ENCODE measurements around the gene BUD31. TPM values are rescaled to one million over a fixed set of nuclear protein-coding genes. Genes with fewer than 3 reads are reported as not detected.

BUD31 gene
- total RNA-seq, 2 donors from 2014 or later, result 36.7 to 57.0 TPM

GRCh38 chr7:99398891-99399445 is 9.8 kb upstream of the BUD31 start:
- H3K9me3 ChIP-seq, result no peaks in the 10 kb centered on the region
- TF ChIP-seq CTCF (IDR thresholded peaks at IDR 0.05), result no peak
- peaks cover 0 to under 1% of the 10 kb centered on the region in 2 donors for H3K4me1 ChIP-seq
- no peak overlapping the region for H3K27ac ChIP-seq
- no peaks in the 10 kb centered on the region for H3K27me3 ChIP-seq
- DNase-seq (ENCODE audit: low spot score), result no peak
- no peak overlapping the region for H3K4me3 ChIP-seq
- peaks cover 87% of the 10 kb centered on the region for H3K36me3 ChIP-seq

- no peak for DNase-seq (ENCODE audit: low spot score)
- Histone ChIP-seq H3K4me3 (no peak overlapping the region), H3K4me1 (no peaks in the 10 kb centered on the region), H3K27ac (no peak overlapping the region), H3K9me3 (no peaks in the 10 kb centered on the region), H3K27me3 (no peaks in the 10 kb centered on the region), H3K36me3 (peaks cover 82% of the 10 kb centered on the region)
- TF ChIP-seq CTCF (IDR thresholded peaks at IDR 0.05), result no peak
Observed at GRCh38 chr7:99399597-99399996, 9.2 kb upstream of the BUD31 start.

- Histone ChIP-seq H3K4me3 (no peak overlapping the region), H3K36me3 (peaks cover 55% of the 10 kb centered on the region), H3K27ac (no peak overlapping the region), H3K9me3 (no peaks in the 10 kb centered on the region), H3K4me1 (peaks cover 0 to 22% of the 10 kb centered on the region in 2 donors), H3K27me3 (no peaks in the 10 kb centered on the region)
- no peak for TF ChIP-seq CTCF (IDR thresholded peaks at IDR 0.05)
- no peak for DNase-seq (ENCODE audit: low spot score)
Observed at GRCh38 chr7:99402854-99403253, 5.9 kb upstream of the BUD31 start.

- H3K27me3 ChIP-seq, result no peaks in the 10 kb centered on the region
- H3K4me1 ChIP-seq, result peaks cover 0 to 22% of the 10 kb centered on the region in 2 donors
- DNase-seq (ENCODE audit: low spot score), result no peak
- peaks cover 46% of the 10 kb centered on the region for H3K36me3 ChIP-seq
- no peak for TF ChIP-seq CTCF (IDR thresholded peaks at IDR 0.05)
- H3K9me3 ChIP-seq, result no peaks in the 10 kb centered on the region
- H3K4me3 ChIP-seq, result no peak overlapping the region
- no peak overlapping the region for H3K27ac ChIP-seq
Observed at GRCh38 chr7:99403764-99404163, 5.0 kb upstream of the BUD31 start.

GRCh38 chr7:99404235-99404976 is 4.4 kb upstream of the BUD31 start:
- DNase-seq (ENCODE audit: low spot score), result no peak
- peaks cover 41% of the 10 kb centered on the region for H3K36me3 ChIP-seq
- no peak overlapping the region for H3K27ac ChIP-seq
- peaks cover 0 to 24% of the 10 kb centered on the region in 2 donors for H3K4me1 ChIP-seq
- no peak for TF ChIP-seq CTCF (IDR thresholded peaks at IDR 0.05)
- no peak overlapping the region for H3K4me3 ChIP-seq
- no peaks in the 10 kb centered on the region for H3K27me3 ChIP-seq
- no peaks in the 10 kb centered on the region for H3K9me3 ChIP-seq
